Neural cell (in vitro differentiated cells): Measurements from ENCODE around the gene CDC42EP2. TPM values are rescaled to one million over a fixed set of nuclear protein-coding genes. Genes with fewer than 3 reads are reported as not detected.

ENCODE experiments used
- H2AFZ ChIP-seq: fragments of 200-600, 300-800 bp; sonication (generic), shearing (Covaris generic); 2 replicates; pipeline ENCODE4 v1.6.0; 2014; ENCODE audit warnings: low read depth, mild to moderate bottlenecking, antibody characterized with exemption, low read length, moderate library complexity
- H3F3A ChIP-seq: fragments of 200-600 bp; shearing (Covaris generic); 2 replicates; pipeline ENCODE4 v1.6.1; 2016; ENCODE audit warnings: mild to moderate bottlenecking, moderate library complexity, mixed read lengths, antibody characterized with exemption, low read length; ENCODE audit not compliant: insufficient read depth, poor library complexity, severe bottlenecking
- H3K27ac ChIP-seq: fragments of 200-600, 300-800 bp; sonication (generic), shearing (Covaris generic); 2 replicates; pipeline ENCODE4 v1.5.1; 2014; ENCODE audit warnings: mild to moderate bottlenecking, low read length, moderate library complexity
- H3K27me3 ChIP-seq: fragments of 300-800, 200-600 bp; sonication (generic), shearing (Covaris generic); 2 replicates; pipeline ENCODE4 v1.6.0; 2014; ENCODE audit warnings: mild to moderate bottlenecking, low read depth, low read length, moderate library complexity; ENCODE audit not compliant: insufficient read depth
- H3K36me3 ChIP-seq: fragments of 300-800, 200-600 bp; sonication (generic), shearing (Covaris generic); 2 replicates; pipeline ENCODE4 v1.5.1; 2014; ENCODE audit warnings: mild to moderate bottlenecking, antibody characterized with exemption, low read length, moderate library complexity; ENCODE audit not compliant: insufficient read depth
- H3K4me2 ChIP-seq: fragments of 300-800, 200-600 bp; sonication (generic), shearing (Covaris generic); 2 replicates; pipeline ENCODE4 v1.6.0; 2014; ENCODE audit warnings: mild to moderate bottlenecking, low read length
- H3K4me3 ChIP-seq: fragments of 300-800, 200-600 bp; sonication (generic), shearing (Covaris generic); 2 replicates; pipeline ENCODE4 v1.5.1; 2014; ENCODE audit warnings: mild to moderate bottlenecking, low read length, moderate library complexity
- H3K79me2 ChIP-seq: fragments of 200-600 bp; shearing (Covaris generic); replicated peaks from 2 replicates; pipeline ENCODE4 v1.6.0; 2014; ENCODE audit warnings: mild to moderate bottlenecking, low read length, moderate library complexity; ENCODE audit not compliant: insufficient read depth
- H3K9ac ChIP-seq: fragments of 300-800, 200-600 bp; sonication (generic), shearing (Covaris generic); 2 replicates; pipeline ENCODE4 v1.6.1; 2016; ENCODE audit warnings: mild to moderate bottlenecking, low read length, mixed read lengths
- H3K9me2 ChIP-seq: fragments of 200-600 bp; shearing (Covaris generic); 2 replicates; pipeline ENCODE4 v1.6.1; 2016; ENCODE audit warnings: mild to moderate bottlenecking, low read length, mixed read lengths; ENCODE audit not compliant: insufficient read depth
- H3K9me3 ChIP-seq: fragments of 200-600, 300-800 bp; sonication (generic), shearing (Covaris generic); 2 replicates; pipeline ENCODE4 v1.6.1; 2016; ENCODE audit warnings: mild to moderate bottlenecking, mixed run types, low read length, moderate library complexity, mixed read lengths
- H4K20me1 ChIP-seq: fragments of 200-600 bp; shearing (Covaris generic); 2 replicates; pipeline ENCODE4 v1.6.1; 2016; ENCODE audit warnings: mild to moderate bottlenecking, mixed run types; ENCODE audit not compliant: insufficient read depth
- EP300 ChIP-seq: fragments of 450-650 bp; conservative IDR thresholded peaks from 2 replicates; pipeline ENCODE4 v1.6.1; 2014; ENCODE audit warnings: antibody characterized with exemption, mild to moderate bottlenecking, moderate library complexity; ENCODE audit not compliant: poor library complexity, severe bottlenecking
- EZH2 ChIP-seq: fragments of 200-600, 300-800 bp; shearing (Covaris generic), sonication (generic); IDR thresholded peaks from 2 replicates; pipeline ENCODE4 v1.6.1; 2014; ENCODE audit warnings: antibody characterized with exemption, low read length, borderline replicate concordance, mild to moderate bottlenecking; ENCODE audit not compliant: insufficient read depth, poor library complexity, severe bottlenecking
- MXI1 ChIP-seq: fragments of 450-650 bp; conservative IDR thresholded peaks from 2 replicates; pipeline ENCODE4 v1.6.1; 2014; ENCODE audit warnings: antibody characterized with exemption, mild to moderate bottlenecking; ENCODE audit not compliant: poor library complexity, severe bottlenecking
- POLR2AphosphoS5 ChIP-seq: IDR thresholded peaks from 2 replicates; pipeline ENCODE4 v1.6.1; 2012
- RAD21 ChIP-seq: fragments of 450-650 bp; conservative IDR thresholded peaks from 2 replicates; pipeline ENCODE4 v1.6.1; 2014; ENCODE audit warnings: antibody characterized with exemption, mild to moderate bottlenecking, moderate library complexity
- SMC3 ChIP-seq: fragments of 450-650 bp; conservative IDR thresholded peaks from 2 replicates; pipeline ENCODE4 v1.6.1; 2014; ENCODE audit warnings: antibody characterized with exemption, mild to moderate bottlenecking, moderate library complexity; ENCODE audit not compliant: poor library complexity
- TAF1 ChIP-seq: IDR thresholded peaks from 2 replicates; pipeline ENCODE4 v1.6.1; 2012; ENCODE audit warnings: low read depth
- polyA plus RNA-seq: library from polyadenylated mRNA; depleted of rRNA; stranded (reverse); fragments of >200 nt; gene quantifications from 2 replicates; pipeline ENCODE4 v1.2.3, GENCODE V29; 2014
- TF ChIP-seq, protein P1 (sequence below): IDR thresholded peaks from 2 replicates; pipeline ENCODE4 v1.6.1; 2012; ENCODE audit warnings: borderline replicate concordance
- TF ChIP-seq, protein P2 (sequence below): fragments of 450-650 bp; IDR thresholded peaks from 2 replicates; pipeline ENCODE4 v1.5.1; 2014; ENCODE audit warnings: antibody characterized with exemption, mild to moderate bottlenecking, moderate library complexity; ENCODE audit not compliant: poor library complexity, severe bottlenecking

CDC42EP2 gene
- polyA plus RNA-seq, 1 donor from 2014 or later, result 1.3 TPM

DNA sequence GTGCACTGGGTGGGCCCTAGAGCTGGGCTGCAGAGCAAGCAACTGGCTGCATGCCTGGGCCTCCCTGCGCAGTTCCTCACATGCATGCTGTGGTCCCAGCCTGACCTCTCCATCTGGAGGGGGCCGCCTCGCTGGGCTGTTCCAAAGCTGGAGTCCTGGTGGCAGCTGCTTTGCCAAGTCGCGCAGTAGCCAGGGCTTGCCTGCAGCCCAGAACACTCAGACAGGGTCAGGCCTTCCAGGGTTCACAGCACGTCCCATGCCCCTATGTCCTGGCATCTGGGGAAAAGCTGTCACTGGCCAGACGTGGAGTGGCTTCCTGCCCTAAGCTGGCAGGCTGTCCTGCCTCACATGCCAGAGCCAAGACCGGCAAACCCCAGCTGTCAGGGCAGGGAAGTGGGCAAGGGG is 16.5 kb upstream of the CDC42EP2 start:
- Histone ChIP-seq H3K9me2 (no peaks in the 10 kb centered on the region), H3K27me3 (no peaks in the 10 kb centered on the region), H3K9me3 (no peaks in the 10 kb centered on the region), H4K20me1 (no peaks in the 10 kb centered on the region), H3K9ac (no peak overlapping the region), H3K36me3 (peaks cover 5% of the 10 kb centered on the region), H3K79me2 (no peaks in the 10 kb centered on the region), H3K4me3 (no peak overlapping the region), H3K4me2 (no peak overlapping the region), H2AFZ (no peak overlapping the region), H3K27ac (no peak overlapping the region), H3F3A (no peaks in the 10 kb centered on the region)
- TF ChIP-seq, protein P1, sequence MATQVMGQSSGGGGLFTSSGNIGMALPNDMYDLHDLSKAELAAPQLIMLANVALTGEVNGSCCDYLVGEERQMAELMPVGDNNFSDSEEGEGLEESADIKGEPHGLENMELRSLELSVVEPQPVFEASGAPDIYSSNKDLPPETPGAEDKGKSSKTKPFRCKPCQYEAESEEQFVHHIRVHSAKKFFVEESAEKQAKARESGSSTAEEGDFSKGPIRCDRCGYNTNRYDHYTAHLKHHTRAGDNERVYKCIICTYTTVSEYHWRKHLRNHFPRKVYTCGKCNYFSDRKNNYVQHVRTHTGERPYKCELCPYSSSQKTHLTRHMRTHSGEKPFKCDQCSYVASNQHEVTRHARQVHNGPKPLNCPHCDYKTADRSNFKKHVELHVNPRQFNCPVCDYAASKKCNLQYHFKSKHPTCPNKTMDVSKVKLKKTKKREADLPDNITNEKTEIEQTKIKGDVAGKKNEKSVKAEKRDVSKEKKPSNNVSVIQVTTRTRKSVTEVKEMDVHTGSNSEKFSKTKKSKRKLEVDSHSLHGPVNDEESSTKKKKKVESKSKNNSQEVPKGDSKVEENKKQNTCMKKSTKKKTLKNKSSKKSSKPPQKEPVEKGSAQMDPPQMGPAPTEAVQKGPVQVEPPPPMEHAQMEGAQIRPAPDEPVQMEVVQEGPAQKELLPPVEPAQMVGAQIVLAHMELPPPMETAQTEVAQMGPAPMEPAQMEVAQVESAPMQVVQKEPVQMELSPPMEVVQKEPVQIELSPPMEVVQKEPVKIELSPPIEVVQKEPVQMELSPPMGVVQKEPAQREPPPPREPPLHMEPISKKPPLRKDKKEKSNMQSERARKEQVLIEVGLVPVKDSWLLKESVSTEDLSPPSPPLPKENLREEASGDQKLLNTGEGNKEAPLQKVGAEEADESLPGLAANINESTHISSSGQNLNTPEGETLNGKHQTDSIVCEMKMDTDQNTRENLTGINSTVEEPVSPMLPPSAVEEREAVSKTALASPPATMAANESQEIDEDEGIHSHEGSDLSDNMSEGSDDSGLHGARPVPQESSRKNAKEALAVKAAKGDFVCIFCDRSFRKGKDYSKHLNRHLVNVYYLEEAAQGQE, result no peak
- TF ChIP-seq SMC3 (no peak), EP300 (no peak), MXI1 (no peak)

DNA sequence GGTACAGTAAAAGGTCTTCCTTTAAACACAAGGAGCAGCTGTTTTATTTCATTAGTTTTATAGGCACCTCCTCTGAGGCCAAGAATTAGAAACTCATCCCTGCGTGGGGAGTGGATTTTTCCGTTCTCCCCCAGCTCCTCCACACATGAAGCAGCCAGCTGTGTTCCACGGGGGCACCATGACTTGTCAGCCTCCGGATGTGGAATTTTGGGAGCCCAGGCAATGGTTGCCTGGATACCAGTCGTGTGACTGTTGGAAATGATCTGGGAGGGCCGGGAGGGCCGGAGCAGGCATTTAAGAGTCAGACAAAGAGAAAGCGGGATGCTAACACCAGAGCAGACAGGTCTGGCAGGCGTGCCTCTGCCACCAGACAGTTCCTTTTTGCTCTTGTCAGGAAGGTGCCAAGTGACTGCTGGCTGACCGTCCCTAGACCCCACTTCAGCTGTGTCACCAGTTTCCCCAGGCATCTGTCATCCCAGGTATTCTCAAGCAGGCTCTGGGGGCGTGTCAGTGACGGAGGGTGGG is 15.9 kb upstream of the CDC42EP2 start:
- no peak overlapping the region for H3K27ac ChIP-seq
- H3K36me3 ChIP-seq, result peaks cover 5% of the 10 kb centered on the region
- no peaks in the 10 kb centered on the region for H3K9me2 ChIP-seq
- H3F3A ChIP-seq, result no peaks in the 10 kb centered on the region
- no peaks in the 10 kb centered on the region for H3K9me3 ChIP-seq
- no peaks in the 10 kb centered on the region for H3K79me2 ChIP-seq
- TF ChIP-seq TAF1, result no peak
- TF ChIP-seq POLR2AphosphoS5, result no peak
- no peak for TF ChIP-seq SMC3
- TF ChIP-seq, protein P2, sequence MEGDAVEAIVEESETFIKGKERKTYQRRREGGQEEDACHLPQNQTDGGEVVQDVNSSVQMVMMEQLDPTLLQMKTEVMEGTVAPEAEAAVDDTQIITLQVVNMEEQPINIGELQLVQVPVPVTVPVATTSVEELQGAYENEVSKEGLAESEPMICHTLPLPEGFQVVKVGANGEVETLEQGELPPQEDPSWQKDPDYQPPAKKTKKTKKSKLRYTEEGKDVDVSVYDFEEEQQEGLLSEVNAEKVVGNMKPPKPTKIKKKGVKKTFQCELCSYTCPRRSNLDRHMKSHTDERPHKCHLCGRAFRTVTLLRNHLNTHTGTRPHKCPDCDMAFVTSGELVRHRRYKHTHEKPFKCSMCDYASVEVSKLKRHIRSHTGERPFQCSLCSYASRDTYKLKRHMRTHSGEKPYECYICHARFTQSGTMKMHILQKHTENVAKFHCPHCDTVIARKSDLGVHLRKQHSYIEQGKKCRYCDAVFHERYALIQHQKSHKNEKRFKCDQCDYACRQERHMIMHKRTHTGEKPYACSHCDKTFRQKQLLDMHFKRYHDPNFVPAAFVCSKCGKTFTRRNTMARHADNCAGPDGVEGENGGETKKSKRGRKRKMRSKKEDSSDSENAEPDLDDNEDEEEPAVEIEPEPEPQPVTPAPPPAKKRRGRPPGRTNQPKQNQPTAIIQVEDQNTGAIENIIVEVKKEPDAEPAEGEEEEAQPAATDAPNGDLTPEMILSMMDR, result no peak
- no peak for TF ChIP-seq MXI1
- TF ChIP-seq RAD21, result no peak
- no peak for TF ChIP-seq EP300
- TF ChIP-seq, protein P1, result no peak
- no peak for TF ChIP-seq EZH2
- H4K20me1 ChIP-seq, result no peaks in the 10 kb centered on the region
- H3K9ac ChIP-seq, result no peak overlapping the region
- no peak overlapping the region for H3K4me2 ChIP-seq
- no peak overlapping the region for H3K4me3 ChIP-seq
- no peak overlapping the region for H2AFZ ChIP-seq
- no peaks in the 10 kb centered on the region for H3K27me3 ChIP-seq
